Neuronal stem cell (in vitro differentiated cells): Measurements from ENCODE around the gene FCHSD2.

Experiments used
- DNase-seq: peaks from one replicate; pipeline ENCODE4 v3.0.0-alpha.2; 2013; ENCODE audit warnings: low spot score
- H2AFZ ChIP-seq: one replicate; pipeline ENCODE4 v1.6.1; 2013; ENCODE audit warnings: mild to moderate bottlenecking, low read length, inconsistent platforms
- H2AK5ac ChIP-seq: 2 replicates; pipeline ENCODE4 v1.6.1; 2013; ENCODE audit warnings: low read depth, mild to moderate bottlenecking, inconsistent platforms, low read length, moderate library complexity, mixed read lengths
- H2BK120ac ChIP-seq: 2 replicates; pipeline ENCODE4 v1.6.1; 2013; ENCODE audit warnings: low read depth, mild to moderate bottlenecking, inconsistent platforms, low read length, moderate library complexity, mixed read lengths
- H2BK12ac ChIP-seq: one replicate; pipeline ENCODE4 v1.6.1; 2013; ENCODE audit warnings: low read length, inconsistent platforms
- H2BK15ac ChIP-seq: 2 replicates; pipeline ENCODE4 v1.6.1; 2013; ENCODE audit warnings: mild to moderate bottlenecking, low read length, inconsistent platforms, mixed read lengths
- H2BK5ac ChIP-seq: one replicate; pipeline ENCODE4 v1.6.1; 2013; ENCODE audit warnings: inconsistent platforms, mild to moderate bottlenecking, low read length, moderate library complexity
- H3K14ac ChIP-seq: one replicate; pipeline ENCODE4 v1.6.1; 2013; ENCODE audit warnings: low read length, inconsistent platforms
- H3K18ac ChIP-seq: 2 replicates; pipeline ENCODE4 v1.6.1; 2013; ENCODE audit warnings: low read length, inconsistent platforms
- H3K23ac ChIP-seq: 2 replicates; pipeline ENCODE4 v1.6.1; 2013; ENCODE audit warnings: low read depth, mild to moderate bottlenecking, mixed read lengths, low read length, inconsistent platforms; ENCODE audit not compliant: poor library complexity
- H3K27ac ChIP-seq: replicated peaks from 3 replicates; pipeline ENCODE4 v1.5.1; 2013; ENCODE audit warnings: low read length, inconsistent platforms
- H3K27me3 ChIP-seq, 3 experiments: 2 replicates each; pipeline ENCODE4 v1.6.1; 2013; ENCODE audit warnings: low read length in 3 of 3, mild to moderate bottlenecking in 2 of 3, inconsistent platforms in 1 of 3, low read depth in 1 of 3, mixed read lengths in 1 of 3, moderate library complexity in 1 of 3; ENCODE audit not compliant: control insufficient read depth in 3 of 3, insufficient read depth in 3 of 3
- H3K36me3 ChIP-seq, 2 donors: replicated peaks in 1 of 2; 2 replicates each; pipeline ENCODE4 v1.6.1; 2013; ENCODE audit warnings: low read length in 2 of 2; ENCODE audit not compliant: control insufficient read depth in 2 of 2, insufficient read depth in 2 of 2
- H3K4ac ChIP-seq: 2 replicates; pipeline ENCODE4 v1.6.1; 2013; ENCODE audit warnings: inconsistent platforms, mild to moderate bottlenecking, low read length, moderate library complexity
- H3K4me1 ChIP-seq, 2 donors: 1 replicate in 1 of 2; 2 replicates in 1 of 2; pipeline ENCODE4 v1.6.1; 2013; ENCODE audit warnings: low read length in 2 of 2, low read depth in 1 of 2; ENCODE audit not compliant: control insufficient read depth in 2 of 2, insufficient read depth in 1 of 2
- H3K4me2 ChIP-seq: one replicate; pipeline ENCODE4 v1.6.1; 2013; ENCODE audit warnings: mild to moderate bottlenecking, low read length, inconsistent platforms; ENCODE audit not compliant: insufficient read depth, poor library complexity, severe bottlenecking
- H3K4me3 ChIP-seq, 2 donors: 2 replicates each; pipeline ENCODE4 v1.5.1; 2013; ENCODE audit warnings: low read length in 2 of 2, mild to moderate bottlenecking in 2 of 2, inconsistent platforms in 1 of 2, moderate library complexity in 1 of 2
- H3K79me1 ChIP-seq: one replicate; pipeline ENCODE4 v1.6.1; 2013; ENCODE audit warnings: low read depth, mild to moderate bottlenecking, inconsistent platforms, low read length, moderate library complexity
- H3K9ac ChIP-seq: one replicate; pipeline ENCODE4 v1.6.1; 2013; ENCODE audit warnings: mild to moderate bottlenecking, low read depth, low read length, inconsistent platforms; ENCODE audit not compliant: poor library complexity
- H3K9me3 ChIP-seq, 2 donors: replicated peaks in 1 of 2; 2 replicates each; pipeline versions ENCODE3 to v1.6.1; 2013; ENCODE audit warnings: low read length in 2 of 2, mild to moderate bottlenecking in 2 of 2, inconsistent platforms in 1 of 2, low read depth in 1 of 2, mixed read lengths in 1 of 2, moderate library complexity in 1 of 2; ENCODE audit not compliant: control insufficient read depth in 2 of 2, insufficient read depth in 1 of 2
- H4K8ac ChIP-seq: one replicate; pipeline ENCODE4 v1.6.1; 2013; ENCODE audit warnings: low read depth, mild to moderate bottlenecking, inconsistent platforms, low read length, moderate library complexity
- H4K91ac ChIP-seq: one replicate; pipeline ENCODE4 v1.6.1; 2013; ENCODE audit warnings: low read length, low read depth, mild to moderate bottlenecking, inconsistent platforms; ENCODE audit not compliant: poor library complexity
- WGBS, 2 donors: extraction: QIAGEN DNeasy Blood & Tissue Kit; methylation state at CpG; one replicate each; pipeline ENCODE4 v1.1.7; 2013; ENCODE audit warnings: missing lambda C conversion rate in 2 of 2, mixed read lengths in 1 of 2; ENCODE audit not compliant: insufficient read length in 2 of 2, insufficient replicate concordance in 1 of 2; ENCODE audit errors: extremely low coverage in 2 of 2; 5-methylcytosine and 5-hydroxymethylcytosine counted together

FCHSD2 gene

GRCh38 chr11:73178681-73179080 lies 36.6 kb upstream of the FCHSD2 start:
- Histone ChIP-seq H3K9ac (no peak overlapping the region), H3K9me3 (no peaks in the 10 kb centered on the region), H3K23ac (no peak overlapping the region), H4K91ac (no peak overlapping the region), H2AK5ac (peak overlapping the region; percentile 16), H3K79me1 (no peaks in the 10 kb centered on the region), H2BK120ac (no peak overlapping the region), H3K4me1 (peaks cover 0 to 1% of the 10 kb centered on the region in 2 donors), H2BK5ac (no peak overlapping the region), H3K4me2 (no peak overlapping the region), H4K8ac (no peak overlapping the region), H3K36me3 (no peaks in the 10 kb centered on the region), H3K18ac (no peak overlapping the region), H3K4ac (no peak overlapping the region), H3K27ac (no peak overlapping the region), H2BK12ac (no peak overlapping the region), H3K14ac (no peak overlapping the region), H3K27me3 (peaks cover 0 to 23% (median 0%) of the 10 kb centered on the region in 3 experiments), H2AFZ (no peak overlapping the region), H2BK15ac (no peak overlapping the region), H3K4me3 (no peak overlapping the region)
- no peak for DNase-seq
- no CpG with 5 or more reads among the region's 4 CpGs for WGBS, 2 donors

- peaks cover 0 to 1% of the 10 kb centered on the region in 2 donors for H3K4me1 ChIP-seq
- H4K8ac ChIP-seq, result no peak overlapping the region
- no peak overlapping the region for H3K4me2 ChIP-seq
- no peaks in the 10 kb centered on the region for H3K36me3 ChIP-seq
- no peaks in the 10 kb centered on the region for H3K9me3 ChIP-seq
- DNase-seq, result peak; percentile 56
- no peak overlapping the region for H3K4ac ChIP-seq
- peak overlapping the region; percentile 80 for H2BK15ac ChIP-seq
- H3K79me1 ChIP-seq, result no peaks in the 10 kb centered on the region
- peak overlapping the region; percentile 58 for H2AK5ac ChIP-seq
- no peak overlapping the region for H3K18ac ChIP-seq
- H2BK12ac ChIP-seq, result no peak overlapping the region
- no peak overlapping the region for H3K4me3 ChIP-seq
- H2BK120ac ChIP-seq, result no peak overlapping the region
- H3K9ac ChIP-seq, result no peak overlapping the region
- H2AFZ ChIP-seq, result no peak overlapping the region
- no peak overlapping the region for H4K91ac ChIP-seq
- peak overlapping the region; percentile 17 for H3K23ac ChIP-seq
- peaks cover 0 to 22% (median 0%) of the 10 kb centered on the region in 3 experiments for H3K27me3 ChIP-seq
- no peak overlapping the region for H3K27ac ChIP-seq
- WGBS, 2 donors, result no CpG with 5 or more reads among the region's 15 CpGs
- H3K14ac ChIP-seq, result no peak overlapping the region
- H2BK5ac ChIP-seq, result no peak overlapping the region
Observed at GRCh38 chr11:73177778-73178539, 35.8 kb upstream of the FCHSD2 start.

- no peak overlapping the region for H3K14ac ChIP-seq
- no peak overlapping the region for H4K8ac ChIP-seq
- peaks cover 0 to 1% of the 10 kb centered on the region in 2 donors for H3K4me1 ChIP-seq
- H2AK5ac ChIP-seq, result peak overlapping the region; percentile 58
- H2AFZ ChIP-seq, result no peak overlapping the region
- H3K4ac ChIP-seq, result no peak overlapping the region
- no peak overlapping the region for H3K18ac ChIP-seq
- H2BK12ac ChIP-seq, result no peak overlapping the region
- WGBS, 2 donors, result no CpG with 5 or more reads among the region's 3 CpGs
- H4K91ac ChIP-seq, result no peak overlapping the region
- no peak overlapping the region for H3K4me3 ChIP-seq
- no peak overlapping the region for H2BK120ac ChIP-seq
- no peak overlapping the region for H2BK5ac ChIP-seq
- peak overlapping the region; percentile 17 for H3K23ac ChIP-seq
- no peaks in the 10 kb centered on the region for H3K9me3 ChIP-seq
- peaks cover 0 to 22% (median 0%) of the 10 kb centered on the region in 3 experiments for H3K27me3 ChIP-seq
- no peak overlapping the region for H3K9ac ChIP-seq
- H3K27ac ChIP-seq, result no peak overlapping the region
- H3K4me2 ChIP-seq, result no peak overlapping the region
- H3K79me1 ChIP-seq, result no peaks in the 10 kb centered on the region
- H2BK15ac ChIP-seq, result peak overlapping the region; percentile 80
- no peak for DNase-seq
- H3K36me3 ChIP-seq, result no peaks in the 10 kb centered on the region
Observed at GRCh38 chr11:73177380-73177777, 35.3 kb upstream of the FCHSD2 start.

- Histone ChIP-seq H3K9ac (no peak overlapping the region), H3K4me1 (peaks cover 0 to 1% of the 10 kb centered on the region in 2 donors), H4K91ac (no peak overlapping the region), H2AFZ (no peak overlapping the region), H3K4ac (no peak overlapping the region), H3K27ac (no peak overlapping the region), H3K36me3 (no peaks in the 10 kb centered on the region), H2BK5ac (no peak overlapping the region), H3K27me3 (peaks cover 0 to 22% (median 0%) of the 10 kb centered on the region in 3 experiments), H3K4me2 (no peak overlapping the region), H3K18ac (no peak overlapping the region), H4K8ac (no peak overlapping the region), H3K4me3 (no peak overlapping the region), H2BK120ac (peak overlapping the region; percentile 4), H3K23ac (no peak overlapping the region), H3K14ac (no peak overlapping the region), H3K79me1 (no peaks in the 10 kb centered on the region), H2AK5ac (no peak overlapping the region), H2BK15ac (no peak overlapping the region), H3K9me3 (no peaks in the 10 kb centered on the region), H2BK12ac (no peak overlapping the region)
- no peak for DNase-seq
- WGBS, 2 donors, result no CpG with 5 or more reads among the region's 1 CpG
Observed at GRCh38 chr11:73176874-73177155, 34.7 kb upstream of the FCHSD2 start.
